WI38 (cell line): ENCODE measurements around the gene PTPN20.
"Not testable (repeated sequence)": the region's sequence is repeated elsewhere in the genome, so short reads cannot be mapped to it uniquely, and the experiment has no call there.

Experiments used
- H3K4me3 ChIP-seq: 2 replicates; pipeline ENCODE4 v1.5.1; 2011; ENCODE audit warnings: low read depth, mild to moderate bottlenecking, control low read depth, low read length
- CTCF ChIP-seq: IDR thresholded peaks from 2 replicates; pipeline ENCODE4 v1.5.1; 2012; ENCODE audit warnings: low read depth, mild to moderate bottlenecking, control low read depth, low read length

Gene PTPN20

GRCh38 chr10:46941091-46941490 is 29.9 kb downstream of the PTPN20 start:
- not testable (repeated sequence) for H3K4me3 ChIP-seq

GRCh38 chr10:46948687-46949518 is 37.7 kb downstream of the PTPN20 start:
- H3K4me3 ChIP-seq = not testable (repeated sequence)

- not testable (repeated sequence) for H3K4me3 ChIP-seq
These were observed 41.3 kb downstream of the PTPN20 start for GRCh38 chr10:46952540-46952939.

GRCh38 chr10:46960742-46961141 is 49.5 kb downstream of the PTPN20 start:
- H3K4me3 ChIP-seq = not testable (repeated sequence)

- not testable (repeated sequence) for H3K4me3 ChIP-seq
These were observed 52.1 kb downstream of the PTPN20 start for GRCh38 chr10:46963356-46963755.

GRCh38 chr10:46967013-46967412 is 55.8 kb downstream of the PTPN20 start:
- not testable (repeated sequence) for H3K4me3 ChIP-seq

GRCh38 chr10:46980223-46980622 is 69.0 kb downstream of the PTPN20 start:
- not testable (repeated sequence) for H3K4me3 ChIP-seq

GRCh38 chr10:46987233-46987924 is 76.2 kb downstream of the PTPN20 start:
- not testable (repeated sequence) for H3K4me3 ChIP-seq

GRCh38 chr10:46992803-46993561 is 81.8 kb downstream of the PTPN20 start:
- no peak overlapping the region for H3K4me3 ChIP-seq
- TF ChIP-seq CTCF = peak; percentile 33; the same call in 1 of the 2 replicates

- no peak for TF ChIP-seq CTCF
- no peak overlapping the region for H3K4me3 ChIP-seq
These were observed 84.0 kb downstream of the PTPN20 start for GRCh38 chr10:46995234-46995633.

- TF ChIP-seq CTCF = no peak
- no peak overlapping the region for H3K4me3 ChIP-seq
These were observed 87.0 kb downstream of the PTPN20 start for GRCh38 chr10:46998192-46998591.
